ENCODE results near the gene MEF2D. TPM values are rescaled to one million over a fixed set of nuclear protein-coding genes. Genes with fewer than 3 reads are reported as not detected.

Gene MEF2D
- polyA plus RNA-seq, 3 donors = 25.9 to 29.3 (median 26.8) TPM

DNA sequence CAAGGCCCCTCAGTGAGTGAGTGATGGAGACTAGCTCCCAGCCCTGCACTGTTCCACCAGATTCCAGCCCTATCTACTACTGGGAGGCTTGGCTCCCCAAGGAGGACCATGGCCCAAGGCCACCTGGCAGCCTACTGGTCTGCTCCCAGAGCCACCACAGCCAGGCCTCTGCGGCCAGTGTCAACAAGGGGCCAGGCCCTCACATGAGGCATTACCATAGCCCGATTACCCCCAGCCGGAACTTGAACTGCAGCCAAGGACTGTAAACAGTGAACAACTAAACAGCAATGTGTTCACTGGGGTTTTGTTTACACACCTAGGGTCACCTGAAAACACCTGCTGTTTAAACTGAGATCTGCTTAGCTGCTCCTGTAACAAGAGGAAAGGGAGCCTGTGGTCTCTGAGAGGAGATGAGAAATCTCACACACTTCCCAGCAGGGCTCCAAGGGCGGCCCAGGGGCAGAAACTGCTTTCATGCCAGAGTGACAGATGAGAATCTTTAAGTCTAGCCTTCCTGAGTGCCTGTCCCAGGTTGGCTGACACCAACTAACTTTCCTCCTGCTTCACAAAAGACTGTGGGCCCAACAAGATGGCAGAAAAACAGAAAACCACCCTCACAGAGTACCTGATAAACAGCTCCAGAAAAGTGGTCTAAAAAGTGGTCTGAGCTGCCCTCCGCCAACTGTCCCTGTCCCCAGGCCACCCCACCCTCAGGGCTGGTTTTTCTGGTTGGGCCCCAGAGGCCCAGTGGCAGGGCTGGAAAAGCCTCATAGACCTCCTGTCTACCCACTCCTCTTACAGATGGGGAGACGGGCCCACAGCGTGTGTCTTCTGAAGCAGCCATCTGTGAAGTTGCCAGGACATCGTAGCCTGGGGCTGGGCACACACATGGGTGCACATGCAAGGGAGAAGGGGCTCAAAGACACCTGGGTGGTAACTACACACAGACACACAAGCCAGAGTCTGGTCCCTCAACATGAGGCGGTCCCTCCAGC is 28.8 kb downstream of the MEF2D start:
- DNase-seq = no peak

DNA sequence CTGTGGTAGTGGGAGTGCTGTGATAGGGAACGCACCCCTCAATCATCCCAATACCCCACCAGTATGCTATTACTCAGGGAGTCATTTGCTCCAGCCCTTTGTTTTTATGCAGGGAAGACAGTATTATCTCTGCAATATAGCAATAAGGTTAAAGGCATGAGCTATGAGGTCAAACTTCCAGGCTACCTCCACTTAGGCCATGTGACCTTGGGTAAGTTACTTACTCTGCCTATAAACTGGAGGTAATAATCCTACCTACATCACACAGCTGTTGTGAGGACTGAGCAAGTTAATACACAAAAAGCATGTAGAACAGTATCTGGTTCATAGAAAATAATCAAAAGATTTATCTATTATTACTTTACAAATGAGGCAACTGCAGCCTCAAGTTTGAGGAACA is 30.1 kb downstream of the MEF2D start:
- no peak for DNase-seq

DNA sequence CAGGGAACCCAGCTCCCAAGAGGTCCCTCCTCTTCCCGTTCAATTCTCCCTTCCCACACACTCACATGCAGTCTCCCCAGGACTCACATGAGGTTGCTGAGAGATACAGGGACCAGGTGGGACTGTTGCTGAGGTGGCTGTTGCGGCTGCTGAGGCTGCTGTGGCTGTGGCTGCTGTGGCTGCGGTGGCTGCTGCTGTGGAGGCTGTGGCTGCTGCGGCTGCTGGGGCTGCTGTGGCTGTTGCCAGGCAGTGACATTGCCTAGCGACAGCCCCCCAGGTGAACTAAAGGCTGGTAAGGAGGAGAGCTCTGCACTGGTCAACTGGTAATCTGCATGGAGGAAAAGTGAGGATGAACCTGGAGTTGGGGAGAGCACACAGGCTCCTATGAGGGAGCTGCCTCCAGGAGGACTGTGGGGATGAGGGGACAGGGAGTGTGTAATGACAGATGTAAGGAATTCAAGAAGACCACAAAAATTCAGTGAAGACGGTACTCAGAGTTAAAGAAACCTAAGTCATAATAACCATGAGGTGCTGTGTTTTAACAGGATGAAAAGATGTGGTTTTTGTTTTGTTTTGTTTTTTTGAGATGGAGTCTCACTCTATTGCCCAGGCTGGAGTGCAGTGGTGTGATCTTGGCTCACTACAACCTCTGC is 31.8 kb downstream of the MEF2D start:
- no peak for DNase-seq

DNA sequence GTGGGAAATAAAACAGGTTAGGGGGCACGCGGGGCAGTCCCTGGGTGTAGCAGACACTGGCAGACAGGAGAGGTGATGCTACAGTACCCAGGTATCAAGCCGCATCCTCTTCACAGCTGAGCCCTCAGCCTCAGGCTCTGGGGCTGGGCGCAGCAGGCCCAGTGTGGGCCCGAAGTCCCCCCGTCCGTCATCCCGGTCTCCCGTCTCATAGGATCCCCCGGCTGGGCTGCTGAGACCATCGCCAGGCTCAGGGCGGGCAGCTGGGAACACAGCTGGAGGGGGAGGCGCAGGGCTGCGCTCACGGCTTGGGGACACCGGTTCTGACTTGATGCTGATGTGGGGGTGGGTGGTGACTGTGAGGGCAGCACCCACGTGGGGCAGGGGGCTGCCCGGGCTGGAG is 32.7 kb downstream of the MEF2D start:
- DNase-seq = no peak

DNA sequence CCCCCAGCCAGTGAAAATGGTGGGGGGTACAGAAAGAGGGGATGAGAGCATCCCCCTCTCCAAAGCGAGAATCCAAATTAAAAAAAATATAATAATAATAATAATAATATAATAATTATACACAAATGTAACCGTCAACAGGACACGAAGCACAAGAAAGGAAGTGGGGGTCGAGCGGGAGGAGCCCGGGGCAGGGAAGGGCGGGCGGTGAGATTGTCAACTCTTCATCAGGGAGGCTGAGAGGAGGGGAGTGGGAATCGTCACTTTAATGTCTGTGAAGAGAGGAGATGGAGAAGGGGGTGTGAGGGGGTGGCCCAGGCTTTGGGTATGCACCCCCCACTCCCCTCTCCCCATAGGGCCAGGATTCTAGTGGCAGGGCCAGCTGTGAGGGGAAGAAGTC is 33.2 kb downstream of the MEF2D start:
- no peak for DNase-seq

DNA sequence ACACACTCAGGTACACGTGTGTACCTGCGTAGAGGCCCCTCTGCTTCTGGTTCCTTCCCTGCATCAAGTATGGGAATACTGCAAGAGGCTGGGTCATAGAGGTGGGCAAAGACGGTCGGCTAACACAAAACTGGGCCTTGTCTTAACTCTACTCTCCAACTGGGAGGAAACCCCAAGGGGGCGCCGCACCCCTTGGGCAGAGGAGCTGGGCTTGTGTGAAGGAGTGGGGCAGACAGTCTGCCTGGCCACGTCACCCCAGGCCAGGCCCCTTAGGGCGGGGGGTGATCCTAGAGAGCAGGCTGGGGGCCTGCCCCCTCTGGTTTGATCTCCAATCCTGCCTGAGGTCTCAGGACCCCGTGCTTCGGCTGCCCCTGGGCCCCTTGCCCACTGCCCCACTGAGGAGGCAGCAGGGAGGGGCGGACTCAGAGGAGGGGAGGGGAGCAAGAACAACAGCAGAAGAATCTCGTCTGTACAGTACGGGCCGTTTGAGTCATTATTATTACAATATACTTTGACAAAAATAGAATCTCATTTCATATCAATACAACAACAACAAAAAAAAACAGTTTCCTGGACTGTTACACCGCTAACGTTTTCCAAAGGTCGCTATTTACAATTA is 34.7 kb downstream of the MEF2D start:
- no peak for DNase-seq

DNA sequence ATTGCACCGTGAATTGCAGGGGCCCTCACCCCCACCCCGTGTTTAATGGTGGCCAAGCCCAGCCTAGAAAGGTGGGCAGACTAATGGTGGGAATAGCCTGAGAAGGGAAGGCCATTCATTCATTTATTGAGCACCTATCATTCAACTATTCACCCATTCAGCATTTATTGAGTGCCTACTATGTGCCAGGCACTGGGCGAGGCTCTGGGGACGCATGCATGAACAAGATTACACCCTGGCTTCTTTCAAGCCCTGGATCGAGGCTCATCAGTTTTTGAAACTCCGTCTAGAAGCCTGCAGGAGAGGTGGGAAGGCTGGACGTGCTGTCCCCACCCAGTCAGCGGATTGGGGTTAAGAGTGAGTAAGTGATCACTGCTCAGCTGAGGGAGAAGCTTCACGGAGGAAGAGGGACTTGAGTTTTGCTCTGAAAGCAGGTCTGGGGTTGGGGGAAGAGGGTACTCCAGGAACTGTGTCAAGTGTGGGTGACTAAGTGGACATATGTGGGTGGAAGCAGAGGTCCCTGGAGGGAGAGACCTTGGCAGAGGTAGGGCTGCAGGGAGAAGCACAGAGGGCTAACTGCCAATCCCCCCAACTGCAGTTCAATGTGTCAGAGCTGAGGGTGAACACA is 35.6 kb downstream of the MEF2D start:
- DNase-seq = no peak

DNA sequence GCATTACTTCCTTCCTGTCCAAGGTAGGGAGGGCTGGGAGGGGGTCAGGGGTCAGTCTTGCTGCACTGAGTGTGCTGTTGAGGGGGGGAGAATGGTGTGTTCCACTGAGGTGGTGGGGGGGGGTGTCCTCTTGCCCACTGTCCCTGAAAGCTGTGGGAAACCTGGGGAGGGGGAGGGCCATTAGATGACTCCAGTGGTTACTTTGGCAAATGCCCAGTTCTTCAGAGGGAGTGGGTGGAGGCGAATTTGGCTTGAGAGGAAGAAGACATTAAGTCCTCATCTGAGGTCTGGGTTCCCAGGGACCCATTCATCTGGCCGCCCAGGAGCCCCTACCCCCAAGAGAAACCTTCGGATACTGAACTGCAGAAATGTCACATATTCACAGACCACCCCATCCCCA is 36.2 kb downstream of the MEF2D start:
- DNase-seq = no peak

DNA sequence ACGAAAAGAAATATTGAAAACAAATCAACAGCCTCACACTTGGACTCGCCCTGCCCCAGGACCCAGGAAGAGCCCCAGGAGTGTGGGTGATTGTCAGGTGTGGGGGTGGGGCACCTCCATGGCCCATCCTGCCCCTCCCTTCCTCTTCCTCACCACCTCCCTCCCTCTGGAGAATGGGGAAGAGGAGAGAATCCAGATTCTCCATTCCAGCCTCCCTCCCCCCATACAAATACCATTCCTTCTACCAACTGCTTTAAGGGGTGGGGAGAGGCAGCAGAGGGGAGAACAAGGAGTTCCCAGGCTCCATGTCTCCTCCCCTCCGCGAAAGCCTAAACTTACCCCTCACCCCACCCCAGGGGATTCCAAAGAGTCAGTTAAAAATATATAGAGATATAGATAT is 36.7 kb downstream of the MEF2D start:
- no peak for DNase-seq

DNA sequence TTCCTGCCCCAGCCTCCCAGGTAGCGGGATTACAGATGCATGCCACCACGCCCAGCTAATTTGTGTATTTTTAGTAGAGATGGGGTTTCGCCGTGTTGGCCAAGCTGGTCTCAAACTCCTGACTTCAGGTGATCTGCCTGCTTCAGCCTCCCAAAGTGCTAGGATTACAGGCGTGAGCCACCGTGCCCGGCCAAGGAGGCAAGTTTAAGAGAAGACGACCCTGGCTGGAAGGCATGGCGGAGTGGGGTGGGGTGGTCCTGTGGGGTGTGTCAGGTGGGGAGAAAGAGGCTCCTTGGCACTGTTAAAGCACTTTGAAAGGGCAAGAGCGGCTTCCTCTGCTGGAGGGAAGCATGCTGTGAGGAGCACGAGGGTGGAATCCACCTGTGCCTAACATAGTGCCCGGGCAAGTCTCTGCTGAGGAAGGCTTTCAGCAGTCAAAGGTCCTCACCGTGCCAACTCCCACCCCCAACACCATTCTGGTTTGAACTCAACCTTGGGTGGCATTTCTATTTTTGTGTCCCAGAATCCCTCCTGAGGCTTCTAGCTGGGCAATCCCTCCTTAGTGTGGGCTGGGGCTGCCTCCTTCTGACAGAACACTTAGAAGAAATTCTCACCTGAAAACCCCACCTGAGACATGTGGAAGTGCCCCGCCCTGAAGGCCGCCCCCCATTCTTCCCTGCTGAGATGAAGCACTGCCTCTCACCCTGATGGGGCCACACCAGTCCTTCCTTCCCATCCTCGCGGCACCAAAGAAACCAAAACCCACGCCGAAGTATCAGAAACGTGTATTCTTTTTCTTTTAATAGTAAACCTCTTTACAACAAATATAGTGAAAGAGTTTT is 37.4 kb downstream of the MEF2D start:
- no peak for DNase-seq

DNA sequence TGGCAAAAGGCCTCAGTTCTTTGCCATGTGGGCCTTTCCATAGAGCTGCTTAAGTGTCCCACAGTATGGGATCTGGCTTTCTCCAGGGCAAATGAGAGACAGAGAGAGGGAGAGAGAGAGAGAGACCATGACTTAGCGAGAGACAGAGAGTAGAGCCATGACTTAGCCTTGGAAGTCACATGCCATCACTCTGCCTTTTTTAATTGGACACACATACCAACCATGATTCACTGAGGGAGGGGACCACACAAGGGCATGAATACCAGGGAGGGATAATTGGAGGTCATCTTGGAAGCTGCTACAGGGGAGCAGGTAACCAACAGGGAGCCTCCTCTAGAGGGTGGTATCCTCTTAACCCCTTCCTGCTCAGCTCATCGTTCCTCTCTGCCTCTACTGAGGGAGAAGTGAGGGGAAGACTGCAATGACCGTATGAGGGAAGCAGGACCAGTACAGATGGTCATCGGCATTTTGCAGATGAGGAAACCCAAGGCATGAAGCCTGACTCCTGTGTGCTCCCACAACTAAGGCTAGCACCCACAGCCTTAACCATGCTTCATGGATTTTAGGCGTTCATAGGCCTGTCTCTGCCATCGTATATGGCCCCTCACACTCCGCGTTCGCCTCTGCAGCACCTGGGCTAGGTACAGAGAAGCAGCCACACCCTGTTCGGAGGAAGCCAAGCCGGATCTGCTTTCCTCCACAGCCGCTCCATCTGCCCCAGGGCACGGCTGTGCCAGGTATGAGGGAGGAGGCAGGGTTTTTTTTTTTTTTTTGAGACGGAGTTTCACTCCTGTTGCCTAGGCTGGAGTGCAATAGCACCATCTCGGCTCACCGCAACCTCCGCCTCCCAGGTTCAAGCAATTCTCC is 38.6 kb downstream of the MEF2D start:
- DNase-seq = no peak

DNA sequence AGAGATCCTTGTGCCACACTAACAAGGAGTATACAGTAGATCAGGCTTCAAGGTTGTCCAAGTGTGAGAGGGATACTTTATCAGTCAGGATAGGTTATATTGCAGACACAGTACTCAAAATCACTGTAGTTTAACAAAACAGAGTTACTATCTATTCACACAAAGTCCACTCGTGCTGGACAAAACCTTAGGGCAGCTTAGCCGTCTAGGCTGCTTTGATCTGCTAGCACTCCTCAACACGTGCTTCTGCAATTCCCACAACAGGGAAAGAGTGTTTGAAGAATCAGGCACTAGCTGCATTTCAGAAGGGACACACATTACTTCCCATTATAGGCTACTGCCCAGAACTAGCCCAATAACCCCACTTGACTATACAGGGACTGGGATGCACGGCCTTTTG is 39.5 kb downstream of the MEF2D start:
- no peak for DNase-seq

DNA sequence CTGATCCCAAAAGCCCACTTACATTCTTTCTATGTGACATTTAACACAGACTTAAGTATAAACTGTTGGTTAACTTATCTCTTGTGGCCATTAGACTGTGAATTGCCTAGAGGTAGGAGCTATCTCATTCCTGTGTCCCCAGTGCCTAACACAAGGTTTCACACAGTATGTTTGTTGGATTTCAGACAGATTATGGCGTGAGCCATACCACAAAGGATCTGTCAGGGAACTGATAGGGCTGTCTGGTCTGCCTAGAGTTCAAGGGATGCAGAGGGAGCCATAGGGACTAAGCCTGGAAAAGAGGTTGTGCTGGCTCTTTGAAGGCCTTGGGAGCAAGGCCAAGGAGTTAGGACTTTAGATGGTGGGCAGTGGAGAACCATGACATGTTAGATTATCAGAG is 40.0 kb downstream of the MEF2D start:
- no peak for DNase-seq

DNA sequence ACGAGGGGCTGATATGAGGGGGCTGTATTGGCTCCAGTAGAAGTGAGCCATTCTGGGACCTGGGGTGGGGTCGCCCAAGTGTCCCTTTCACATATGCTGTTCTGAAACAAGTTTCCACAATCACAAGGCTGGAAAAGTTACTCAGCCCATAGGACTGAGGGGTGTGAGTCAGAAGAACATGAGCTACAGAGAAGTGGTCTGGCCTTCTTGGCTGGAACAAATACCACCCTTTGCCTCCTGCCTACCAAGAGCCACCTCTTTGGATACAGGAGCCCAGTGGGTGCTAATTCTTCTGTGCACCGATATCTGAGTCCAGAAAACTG is 42.4 kb downstream of the MEF2D start:
- no peak for DNase-seq

DNA sequence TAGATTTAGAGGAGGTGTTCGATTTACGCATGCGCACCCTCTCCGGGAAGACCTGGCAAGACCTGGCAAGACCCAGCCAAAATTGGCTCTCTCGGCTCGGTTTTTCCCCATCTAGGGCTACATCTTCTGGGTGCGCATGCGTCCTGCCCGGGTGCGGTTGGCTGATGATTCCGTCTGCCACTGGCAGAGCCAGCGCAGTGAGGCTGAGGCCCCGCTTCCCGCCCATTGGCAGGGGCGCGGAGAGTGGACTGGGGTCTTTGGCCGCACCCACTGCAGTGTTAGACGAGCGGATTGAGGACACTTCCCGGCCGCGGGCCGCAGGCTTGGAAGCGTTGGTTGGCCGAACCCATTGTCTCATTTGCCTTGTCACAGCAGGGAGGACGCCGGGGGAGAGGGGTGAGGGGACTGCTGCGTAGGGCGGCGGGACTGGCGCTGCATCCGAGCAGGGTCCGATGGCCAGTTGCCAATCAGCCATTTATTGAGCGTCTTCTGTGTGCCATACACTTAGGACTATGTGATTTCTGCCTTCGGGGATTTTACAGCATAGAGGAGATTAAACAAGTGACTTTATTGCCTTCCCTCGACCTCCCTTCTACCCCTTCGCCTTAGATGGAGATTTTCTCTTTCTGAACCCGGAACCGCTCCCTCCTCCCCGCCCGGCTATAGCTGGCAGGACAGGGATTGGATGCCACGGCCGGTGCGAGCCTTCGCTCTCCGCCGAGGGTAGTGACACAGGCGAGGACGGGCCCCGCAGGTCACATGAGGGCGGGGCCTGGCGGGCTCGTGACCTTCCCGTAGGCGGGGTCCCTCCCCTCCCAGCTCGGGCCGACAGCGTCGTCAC is 43.7 kb downstream of the MEF2D start:
- DNase-seq = peak; percentile 94

DNA sequence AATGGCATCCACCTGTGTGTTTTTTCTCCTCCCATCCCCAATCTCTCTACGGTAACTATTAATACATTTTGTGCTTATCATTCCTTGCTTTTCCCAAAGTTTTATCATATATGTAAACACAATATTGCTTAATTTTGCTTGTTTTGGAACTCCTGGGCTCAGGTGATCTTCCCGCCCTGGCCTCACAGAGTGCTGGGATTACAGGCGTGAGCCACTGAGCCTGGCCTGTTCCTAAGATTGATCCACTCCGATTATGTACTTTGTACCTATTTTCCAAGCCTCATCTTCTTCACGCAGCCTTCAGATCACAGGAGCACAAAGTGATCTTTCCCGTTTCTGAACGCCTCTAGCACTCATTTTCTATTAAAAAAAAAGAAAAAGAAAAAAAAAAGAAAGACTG is 45.2 kb downstream of the MEF2D start:
- DNase-seq = no peak

DNA sequence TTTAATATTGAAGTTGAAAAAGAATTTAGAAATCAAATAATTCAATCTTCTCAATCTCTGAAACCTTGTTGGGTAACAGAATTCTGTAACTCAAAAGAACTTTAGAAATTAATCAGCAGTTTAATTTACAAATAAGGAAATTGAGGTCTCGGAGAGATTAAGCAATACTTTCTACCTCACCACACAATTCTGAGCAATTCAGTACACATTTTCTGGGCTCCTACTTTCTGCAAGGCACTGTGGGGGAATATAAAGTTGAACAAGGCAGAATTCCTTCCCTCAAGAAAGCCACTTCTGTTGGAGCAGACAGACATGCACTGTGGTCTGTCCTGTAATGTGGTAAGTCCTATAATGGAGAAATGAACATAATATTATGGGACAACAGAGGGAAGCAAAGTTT is 47.7 kb downstream of the MEF2D start:
- DNase-seq = no peak

DNA sequence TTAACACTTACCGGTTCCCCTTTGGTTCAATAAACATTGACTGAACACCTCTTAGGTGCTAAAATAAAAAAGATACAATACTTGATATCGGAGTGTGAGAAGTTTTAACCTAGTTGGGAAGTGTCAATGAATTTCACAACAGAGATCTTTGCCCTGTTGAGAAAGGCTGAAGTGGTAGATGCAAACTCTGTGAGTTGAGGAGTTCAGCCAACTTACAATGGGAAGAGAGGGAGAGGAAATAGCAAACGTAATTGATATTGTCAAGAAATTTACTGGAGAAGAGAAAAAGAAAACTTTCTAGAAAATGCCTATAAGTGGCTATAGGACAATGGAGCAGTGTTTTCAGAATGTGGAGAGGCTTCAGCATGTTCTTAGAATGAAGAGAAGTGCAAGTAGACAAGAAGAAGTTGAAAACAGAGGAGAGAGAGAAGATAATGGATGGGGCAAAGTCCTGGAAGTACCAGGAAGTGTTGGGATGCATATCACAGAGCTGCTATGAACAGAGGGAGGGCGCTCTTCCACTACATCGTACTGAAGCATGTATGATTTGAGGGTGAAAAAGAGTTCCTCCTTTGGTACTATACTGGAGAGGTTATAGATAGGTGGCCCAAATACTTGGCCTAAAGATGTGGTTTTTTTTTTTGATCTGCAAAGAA is 48.9 kb downstream of the MEF2D start:
- DNase-seq = no peak
